HepG2 (cell line): ENCODE measurements around the gene PUS3. TPM values are rescaled to one million over a fixed set of nuclear protein-coding genes. Genes with fewer than 3 reads are reported as not detected.

ENCODE experiments used
- ARID4A ChIP-seq: sonication (generic); formaldehyde crosslinking; IDR thresholded peaks from 2 replicates; pipeline ENCODE4 v1.5.0; 2020; ENCODE audit warnings: mild to moderate bottlenecking, missing genetic modification reagents, borderline replicate concordance
- ATAD3A ChIP-seq: sonication (generic); formaldehyde crosslinking; IDR thresholded peaks from 2 replicates; pipeline ENCODE4 v1.4.0; 2020; ENCODE audit warnings: missing genetic modification reagents
- CTCF ChIP-seq: sonication (generic); formaldehyde crosslinking; IDR thresholded peaks from 2 replicates; pipeline ENCODE4 v1.5.0; 2020; ENCODE audit warnings: mild to moderate bottlenecking, missing genetic modification reagents, moderate library complexity
- FOXM1 ChIP-seq: sonication (generic); formaldehyde crosslinking; IDR thresholded peaks from 2 replicates; pipeline ENCODE4 v1.5.0; 2020; ENCODE audit warnings: missing genetic modification reagents
- GFI1 ChIP-seq: sonication (generic); formaldehyde crosslinking; IDR thresholded peaks from 2 replicates; pipeline ENCODE4 v1.5.0; 2020; ENCODE audit warnings: missing genetic modification reagents, mild to moderate bottlenecking, borderline replicate concordance
- HMGXB4 ChIP-seq, 2 experiments: sonication (generic) in 1 of 2; formaldehyde crosslinking in 1 of 2; IDR thresholded peaks; 2 replicates each; pipeline versions ENCODE4 v1.4.0 to v1.6.1; 2018 to 2020; ENCODE audit warnings: missing genetic modification reagents in 2 of 2, borderline replicate concordance in 1 of 2, low read depth in 1 of 2, mild to moderate bottlenecking in 1 of 2, missing biosample characterization in 1 of 2
- IKZF1 ChIP-seq: fragments of 450-650 bp; IDR thresholded peaks from 2 replicates; pipeline ENCODE4 v1.7.1; 2016
- MXD4 ChIP-seq: IDR thresholded peaks from 2 replicates; pipeline ENCODE4 v1.6.1; 2016; ENCODE audit warnings: mild to moderate bottlenecking, missing biosample characterization, missing genetic modification reagents
- MXI1 ChIP-seq: IDR thresholded peaks from 3 replicates; pipeline ENCODE4 v1.6.1; 2012; ENCODE audit warnings: low read depth, low read length, inconsistent platforms, borderline replicate concordance
- NFKB2 ChIP-seq: sonication (generic); formaldehyde crosslinking; IDR thresholded peaks from 2 replicates; pipeline ENCODE4 v1.4.0; 2020; ENCODE audit warnings: missing genetic modification reagents, borderline replicate concordance
- PPARG ChIP-seq: conservative IDR thresholded peaks from 2 replicates; pipeline ENCODE4 v1.6.1; 2016; ENCODE audit warnings: missing biosample characterization, missing genetic modification reagents
- RAD21 ChIP-seq: fragments of 450-650 bp; formaldehyde crosslinking; IDR thresholded peaks from 2 replicates; pipeline ENCODE4 v1.5.0; 2020; ENCODE audit warnings: mild to moderate bottlenecking
- RNF2 ChIP-seq: fragments of 450-650 bp; conservative IDR thresholded peaks from 2 replicates; pipeline ENCODE4 v1.6.1; 2016; ENCODE audit warnings: low read depth
- SMC3 ChIP-seq: IDR thresholded peaks from 2 replicates; pipeline ENCODE4 v1.6.1; 2011; ENCODE audit warnings: low read length, improper control_type of control experiment
- THAP11 ChIP-seq: IDR thresholded peaks from 2 replicates; pipeline ENCODE4 v1.6.1; 2016; ENCODE audit warnings: missing biosample characterization, missing genetic modification reagents
- ZNF232 ChIP-seq: sonication (generic); formaldehyde crosslinking; IDR thresholded peaks from 2 replicates; pipeline ENCODE4 v1.4.0; 2020; ENCODE audit warnings: missing genetic modification reagents, borderline replicate concordance
- ZNF331 ChIP-seq: sonication (generic); formaldehyde crosslinking; IDR thresholded peaks from 2 replicates; pipeline ENCODE4 v1.4.0; 2020; ENCODE audit warnings: missing genetic modification reagents
- ZNF749 ChIP-seq: sonication (generic); formaldehyde crosslinking; IDR thresholded peaks from 2 replicates; pipeline ENCODE4 v1.8.0; 2022; ENCODE audit warnings: mild to moderate bottlenecking, missing genetic modification reagents, moderate library complexity, borderline replicate concordance
- ZNF790 ChIP-seq: sonication (generic); formaldehyde crosslinking; IDR thresholded peaks from 2 replicates; pipeline ENCODE4 v1.8.0; 2022; ENCODE audit warnings: missing genetic modification reagents, mild to moderate bottlenecking, borderline replicate concordance
- ZSCAN12 ChIP-seq: sonication (generic); formaldehyde crosslinking; IDR thresholded peaks from 2 replicates; pipeline ENCODE4 v1.9.0; 2021; ENCODE audit warnings: mild to moderate bottlenecking, missing genetic modification reagents
- polyA plus RNA-seq, 8 experiments: library from polyadenylated mRNA; depleted of rRNA in 3 of 8; stranded (reverse) in 7 of 8; unstranded in 1 of 8; fragments of >200 nt; fragmentation: Illumina TruSeq in 4 of 8; extraction: Trizol in 4 of 8; gene quantifications; 2 replicates each; pipeline versions ENCODE4 v1.2.1 to v1.2.3, GENCODE V29; 2011 to 2016; ENCODE audit warnings: low read depth in 4 of 8, missing spikeins in 1 of 8, mixed read lengths in 1 of 8; ENCODE audit not compliant: insufficient read depth in 1 of 8
- total RNA-seq, 5 experiments: library from RNA; depleted of rRNA; stranded (reverse); fragments of >200 nt; fragmentation: Illumina TruSeq; extraction: Trizol; gene quantifications; 2 replicates each; pipeline ENCODE4 v1.2.3, GENCODE V29; 2016; ENCODE audit warnings: low read depth in 1 of 5
- TF ChIP-seq, protein P1 (sequence below): sonication (generic); formaldehyde crosslinking; IDR thresholded peaks from 2 replicates; pipeline ENCODE4 v1.5.1; 2020; ENCODE audit warnings: mild to moderate bottlenecking, moderate library complexity, missing genetic modification reagents

PUS3 gene
- total and polyA plus RNA-seq, 2 of the 13 experiments (the other 11 are each of a cell fraction or from before 2014, with no cell fraction given), result 6.0 to 18.2 TPM

GRCh38 chr11:125923012-125923579 is 20.1 kb upstream of the PUS3 start (continued):
- TF ChIP-seq HMGXB4 (CRISPR knock-in tag; IDR thresholded peaks at IDR 0.05; ENCODE audit: borderline replicate concordance in 1 of 2, low read depth in 1 of 2) (peak in 1 of 2 experiments; percentile 42; a peak in 1 of 4 replicates), PPARG (0 out of 2 replicates have a peak, but pooled peaks have one; percentile 19), ZNF331 (CRISPR knock-in tag) (no peak), CTCF (CRISPR knock-in tag) (peak; percentile 86), ZNF749 (CRISPR knock-in tag) (no peak), FOXM1 (CRISPR knock-in tag) (no peak), ZSCAN12 (CRISPR knock-in tag) (no peak), THAP11 (CRISPR knock-in tag) (peak; percentile 27; the same call in 1 of the 2 replicates), MXI1 (0 out of 3 replicates have a peak, but pooled peaks have one; percentile 13), NFKB2 (CRISPR knock-in tag) (no peak), RAD21 (CRISPR knock-in tag) (peak; percentile 84), MXD4 (CRISPR knock-in tag) (no peak), ARID4A (CRISPR knock-in tag) (no peak), GFI1 (CRISPR knock-in tag) (no peak), IKZF1 (no peak), SMC3 (peak; percentile 85), ATAD3A (CRISPR knock-in tag) (no peak), ZNF790 (CRISPR knock-in tag) (no peak), RNF2 (no peak), ZNF232 (no peak)
- TF ChIP-seq, protein P1, sequence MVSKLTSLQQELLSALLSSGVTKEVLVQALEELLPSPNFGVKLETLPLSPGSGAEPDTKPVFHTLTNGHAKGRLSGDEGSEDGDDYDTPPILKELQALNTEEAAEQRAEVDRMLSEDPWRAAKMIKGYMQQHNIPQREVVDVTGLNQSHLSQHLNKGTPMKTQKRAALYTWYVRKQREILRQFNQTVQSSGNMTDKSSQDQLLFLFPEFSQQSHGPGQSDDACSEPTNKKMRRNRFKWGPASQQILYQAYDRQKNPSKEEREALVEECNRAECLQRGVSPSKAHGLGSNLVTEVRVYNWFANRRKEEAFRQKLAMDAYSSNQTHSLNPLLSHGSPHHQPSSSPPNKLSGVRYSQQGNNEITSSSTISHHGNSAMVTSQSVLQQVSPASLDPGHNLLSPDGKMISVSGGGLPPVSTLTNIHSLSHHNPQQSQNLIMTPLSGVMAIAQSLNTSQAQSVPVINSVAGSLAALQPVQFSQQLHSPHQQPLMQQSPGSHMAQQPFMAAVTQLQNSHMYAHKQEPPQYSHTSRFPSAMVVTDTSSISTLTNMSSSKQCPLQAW (CRISPR knock-in tag), result no peak
